ENCODE data around the gene ERCC1. TPM values are rescaled to one million over a fixed set of nuclear protein-coding genes. Genes with fewer than 3 reads are reported as not detected.

The ERCC1 gene
- total and polyA plus RNA-seq, 4 donors = 19.2 to 28.7 (median 22.0) TPM

DNA sequence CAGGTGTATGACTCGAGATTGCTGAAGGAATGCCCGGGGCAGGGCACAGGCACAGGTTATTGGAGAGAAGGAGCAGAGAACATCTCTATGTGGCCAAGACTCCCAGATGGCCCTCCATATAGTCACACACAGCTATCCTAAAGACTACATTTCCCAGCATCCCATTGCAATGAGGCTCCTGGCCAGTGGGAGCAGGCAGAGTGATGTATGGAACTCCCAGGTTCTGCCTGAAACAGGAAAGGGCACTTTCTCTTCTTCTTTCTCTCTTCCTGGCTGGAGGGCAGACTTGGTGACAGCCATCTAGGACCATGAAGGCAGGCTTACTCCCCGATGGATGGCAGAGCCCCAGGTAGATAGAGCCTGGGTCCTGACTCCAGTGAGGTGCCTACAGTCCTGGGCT, 32.4 kb downstream of the ERCC1 start:
- Histone ChIP-seq H3K27me3 (ENCODE audit: control insufficient read depth in 4 of 4, insufficient read depth in 4 of 4, low read length in 3 of 4) (no peaks in the 10 kb centered on the region), H3K4me1 (ENCODE audit: control insufficient read depth in 4 of 4, insufficient read depth in 4 of 4, low read length in 3 of 4) (no peaks in the 10 kb centered on the region), H3K4me3 (ENCODE audit: low read depth in 1 of 3, low read length in 3 of 3) (no peak overlapping the region), H3K9ac (ENCODE audit: low read depth in 1 of 2, low read length in 2 of 2) (no peak overlapping the region), H3K27ac (ENCODE audit: low read depth in 1 of 2, low read length in 2 of 2) (no peak overlapping the region), H3K9me3 (ENCODE audit: control insufficient read depth in 4 of 4, low read length in 3 of 4) (no peaks in the 10 kb centered on the region), H3K36me3 (ENCODE audit: control insufficient read depth in 4 of 4, insufficient read depth in 3 of 4, low read depth in 1 of 4, low read length in 3 of 4) (peaks cover 0 to 3% (median 0%) of the 10 kb centered on the region in 4 donors)
- WGBS = 90% methylated on average over 3 of the region's 3 CpGs
- DNase-seq (ENCODE audit: low spot score) = no peak
- TF ChIP-seq, protein P1, sequence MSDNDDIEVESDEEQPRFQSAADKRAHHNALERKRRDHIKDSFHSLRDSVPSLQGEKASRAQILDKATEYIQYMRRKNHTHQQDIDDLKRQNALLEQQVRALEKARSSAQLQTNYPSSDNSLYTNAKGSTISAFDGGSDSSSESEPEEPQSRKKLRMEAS (IDR thresholded peaks at IDR 0.05) = no peak
- TF ChIP-seq CTCF (IDR thresholded peaks at IDR 0.05; ENCODE audit: low read depth, low read length, missing input control) (no peak), FOXA2 (IDR thresholded peaks at IDR 0.05) (no peak), HNF4A (conservative IDR thresholded peaks at IDR 0.05) (no peak), SP1 (IDR thresholded peaks at IDR 0.05) (no peak), FOXA1 (IDR thresholded peaks at IDR 0.05) (no peak), GABPA (IDR thresholded peaks at IDR 0.05 in 1 of 2, conservative IDR thresholded peaks at IDR 0.05 in 1 of 2) (no peak)
- TF ChIP-seq, protein P2, sequence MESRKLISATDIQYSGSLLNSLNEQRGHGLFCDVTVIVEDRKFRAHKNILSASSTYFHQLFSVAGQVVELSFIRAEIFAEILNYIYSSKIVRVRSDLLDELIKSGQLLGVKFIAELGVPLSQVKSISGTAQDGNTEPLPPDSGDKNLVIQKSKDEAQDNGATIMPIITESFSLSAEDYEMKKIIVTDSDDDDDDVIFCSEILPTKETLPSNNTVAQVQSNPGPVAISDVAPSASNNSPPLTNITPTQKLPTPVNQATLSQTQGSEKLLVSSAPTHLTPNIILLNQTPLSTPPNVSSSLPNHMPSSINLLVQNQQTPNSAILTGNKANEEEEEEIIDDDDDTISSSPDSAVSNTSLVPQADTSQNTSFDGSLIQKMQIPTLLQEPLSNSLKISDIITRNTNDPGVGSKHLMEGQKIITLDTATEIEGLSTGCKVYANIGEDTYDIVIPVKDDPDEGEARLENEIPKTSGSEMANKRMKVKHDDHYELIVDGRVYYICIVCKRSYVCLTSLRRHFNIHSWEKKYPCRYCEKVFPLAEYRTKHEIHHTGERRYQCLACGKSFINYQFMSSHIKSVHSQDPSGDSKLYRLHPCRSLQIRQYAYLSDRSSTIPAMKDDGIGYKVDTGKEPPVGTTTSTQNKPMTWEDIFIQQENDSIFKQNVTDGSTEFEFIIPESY (IDR thresholded peaks at IDR 0.05) = no peak
- TF ChIP-seq, protein P3, sequence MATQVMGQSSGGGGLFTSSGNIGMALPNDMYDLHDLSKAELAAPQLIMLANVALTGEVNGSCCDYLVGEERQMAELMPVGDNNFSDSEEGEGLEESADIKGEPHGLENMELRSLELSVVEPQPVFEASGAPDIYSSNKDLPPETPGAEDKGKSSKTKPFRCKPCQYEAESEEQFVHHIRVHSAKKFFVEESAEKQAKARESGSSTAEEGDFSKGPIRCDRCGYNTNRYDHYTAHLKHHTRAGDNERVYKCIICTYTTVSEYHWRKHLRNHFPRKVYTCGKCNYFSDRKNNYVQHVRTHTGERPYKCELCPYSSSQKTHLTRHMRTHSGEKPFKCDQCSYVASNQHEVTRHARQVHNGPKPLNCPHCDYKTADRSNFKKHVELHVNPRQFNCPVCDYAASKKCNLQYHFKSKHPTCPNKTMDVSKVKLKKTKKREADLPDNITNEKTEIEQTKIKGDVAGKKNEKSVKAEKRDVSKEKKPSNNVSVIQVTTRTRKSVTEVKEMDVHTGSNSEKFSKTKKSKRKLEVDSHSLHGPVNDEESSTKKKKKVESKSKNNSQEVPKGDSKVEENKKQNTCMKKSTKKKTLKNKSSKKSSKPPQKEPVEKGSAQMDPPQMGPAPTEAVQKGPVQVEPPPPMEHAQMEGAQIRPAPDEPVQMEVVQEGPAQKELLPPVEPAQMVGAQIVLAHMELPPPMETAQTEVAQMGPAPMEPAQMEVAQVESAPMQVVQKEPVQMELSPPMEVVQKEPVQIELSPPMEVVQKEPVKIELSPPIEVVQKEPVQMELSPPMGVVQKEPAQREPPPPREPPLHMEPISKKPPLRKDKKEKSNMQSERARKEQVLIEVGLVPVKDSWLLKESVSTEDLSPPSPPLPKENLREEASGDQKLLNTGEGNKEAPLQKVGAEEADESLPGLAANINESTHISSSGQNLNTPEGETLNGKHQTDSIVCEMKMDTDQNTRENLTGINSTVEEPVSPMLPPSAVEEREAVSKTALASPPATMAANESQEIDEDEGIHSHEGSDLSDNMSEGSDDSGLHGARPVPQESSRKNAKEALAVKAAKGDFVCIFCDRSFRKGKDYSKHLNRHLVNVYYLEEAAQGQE (IDR thresholded peaks at IDR 0.05) = no peak

- H3K9ac ChIP-seq (ENCODE audit: low read depth in 1 of 2, low read length in 2 of 2) = no peak overlapping the region
- no peaks in the 10 kb centered on the region for H3K9me3 ChIP-seq (ENCODE audit: control insufficient read depth in 4 of 4, low read length in 3 of 4)
- WGBS = 13% methylated on average over 75 of the region's 75 CpGs
- H3K4me1 ChIP-seq (ENCODE audit: control insufficient read depth in 4 of 4, insufficient read depth in 4 of 4, low read length in 3 of 4) = peaks cover 0 to 4% (median under 1%) of the 10 kb centered on the region in 4 donors
- TF ChIP-seq RXRA (IDR thresholded peaks at IDR 0.05) = no peak
- no peak for TF ChIP-seq FOXA2 (IDR thresholded peaks at IDR 0.05)
- no peak for TF ChIP-seq HNF4A (conservative IDR thresholded peaks at IDR 0.05)
- TF ChIP-seq EGR1 (IDR thresholded peaks at IDR 0.05; ENCODE audit: low read depth in 2 of 2) = no peak
- TF ChIP-seq, protein P1 (IDR thresholded peaks at IDR 0.05) = no peak
- TF ChIP-seq YY1 (IDR thresholded peaks at IDR 0.05) = no peak
- no peak for DNase-seq (ENCODE audit: low spot score)
- H3K4me3 ChIP-seq (ENCODE audit: low read depth in 1 of 3, low read length in 3 of 3) = no peak overlapping the region
- no peak overlapping the region for H3K27ac ChIP-seq (ENCODE audit: low read depth in 1 of 2, low read length in 2 of 2)
- H3K27me3 ChIP-seq (ENCODE audit: control insufficient read depth in 4 of 4, insufficient read depth in 4 of 4, low read length in 3 of 4) = peaks cover 0 to 7% (median 1%) of the 10 kb centered on the region in 4 donors
- H3K36me3 ChIP-seq (ENCODE audit: control insufficient read depth in 4 of 4, insufficient read depth in 3 of 4, low read depth in 1 of 4, low read length in 3 of 4) = peaks cover 0 to 1% (median 0%) of the 10 kb centered on the region in 4 donors
Measured at GRCh38 chr19:45385392-45386221, 38.1 kb downstream of the ERCC1 start.
